ENCODE measurements around the gene FAM169A.
"Not testable (repeated sequence)": the region's sequence is repeated elsewhere in the genome, so short reads cannot be mapped to it uniquely, and the experiment has no call there.

Gene FAM169A

GRCh38 chr5:74801197-74801596, 65.0 kb downstream of the FAM169A start:
- Histone ChIP-seq H3K9me2 (ENCODE audit: low read depth, low read length) (no peaks in the 10 kb centered on the region), H3K4me2 (ENCODE audit: low read length) (no peak overlapping the region), H3K9ac (ENCODE audit: low read length) (no peak overlapping the region), H3K4me3 (ENCODE audit: low read depth, low read length, poor library complexity, severe bottlenecking) (no peak overlapping the region), H3K27me3 (ENCODE audit: insufficient read depth, low read length) (no peaks in the 10 kb centered on the region), H3K79me2 (ENCODE audit: insufficient read depth, low read length) (no peaks in the 10 kb centered on the region), H3K36me3 (ENCODE audit: insufficient read depth, low read length) (no peaks in the 10 kb centered on the region), H3K27ac (ENCODE audit: low read depth, low read length, poor library complexity, severe bottlenecking) (no peak overlapping the region), H3K9me3 (ENCODE audit: low read length) (no peaks in the 10 kb centered on the region), H4K20me1 (ENCODE audit: insufficient read depth, low read length) (no peaks in the 10 kb centered on the region), H2AFZ (ENCODE audit: low read length) (no peak overlapping the region), H3F3A (ENCODE audit: insufficient read depth, low read length) (no peaks in the 10 kb centered on the region), H3K4me1 (ENCODE audit: insufficient read depth, low read length, severe bottlenecking) (no peaks in the 10 kb centered on the region)
- TF ChIP-seq CTCF (IDR thresholded peaks at IDR 0.05; ENCODE audit: low read length) (no peak), EZH2 (IDR thresholded peaks at IDR 0.05; ENCODE audit: borderline replicate concordance, low read length) (no peak)

GRCh38 chr5:74798977-74799911, 66.9 kb downstream of the FAM169A start:
- no peak for TF ChIP-seq EZH2 (IDR thresholded peaks at IDR 0.05; ENCODE audit: borderline replicate concordance, low read length)
- no peak for TF ChIP-seq CTCF (IDR thresholded peaks at IDR 0.05; ENCODE audit: low read length)
- H3K36me3 ChIP-seq (ENCODE audit: insufficient read depth, low read length): no peaks in the 10 kb centered on the region
- no peaks in the 10 kb centered on the region for H3F3A ChIP-seq (ENCODE audit: insufficient read depth, low read length)

GRCh38 chr5:74791669-74792068, 74.5 kb downstream of the FAM169A start:
- not testable (repeated sequence) for H3K36me3 ChIP-seq (ENCODE audit: insufficient read depth, low read length)

More at GRCh38 chr5:74798977-74799911, 66.9 kb downstream of the FAM169A start:
- Histone ChIP-seq H4K20me1 (ENCODE audit: insufficient read depth, low read length) (no peaks in the 10 kb centered on the region), H3K4me1 (ENCODE audit: insufficient read depth, low read length, severe bottlenecking) (no peaks in the 10 kb centered on the region), H3K27ac (ENCODE audit: low read depth, low read length, poor library complexity, severe bottlenecking) (no peak overlapping the region), H3K4me3 (ENCODE audit: low read depth, low read length, poor library complexity, severe bottlenecking) (no peak overlapping the region), H3K79me2 (ENCODE audit: insufficient read depth, low read length) (no peaks in the 10 kb centered on the region), H3K4me2 (ENCODE audit: low read length) (no peak overlapping the region), H2AFZ (ENCODE audit: low read length) (no peak overlapping the region), H3K9ac (ENCODE audit: low read length) (no peak overlapping the region), H3K27me3 (ENCODE audit: insufficient read depth, low read length) (no peaks in the 10 kb centered on the region), H3K9me3 (ENCODE audit: low read length) (no peaks in the 10 kb centered on the region), H3K9me2 (ENCODE audit: low read depth, low read length) (no peaks in the 10 kb centered on the region)

More at GRCh38 chr5:74791669-74792068, 74.5 kb downstream of the FAM169A start:
- H3K9ac ChIP-seq (ENCODE audit: low read length); H3K9me3 ChIP-seq (ENCODE audit: low read length); H4K20me1 ChIP-seq (ENCODE audit: insufficient read depth, low read length); H3K79me2 ChIP-seq (ENCODE audit: insufficient read depth, low read length); H3K9me2 ChIP-seq (ENCODE audit: low read depth, low read length); H3K27me3 ChIP-seq (ENCODE audit: insufficient read depth, low read length); H3K4me2 ChIP-seq (ENCODE audit: low read length); H3F3A ChIP-seq (ENCODE audit: insufficient read depth, low read length); H3K4me1 ChIP-seq (ENCODE audit: insufficient read depth, low read length, severe bottlenecking); H3K4me3 ChIP-seq (ENCODE audit: low read depth, low read length, poor library complexity, severe bottlenecking); H3K27ac ChIP-seq (ENCODE audit: low read depth, low read length, poor library complexity, severe bottlenecking); H2AFZ ChIP-seq (ENCODE audit: low read length): not testable (repeated sequence)

Data from OCI-LY1 (cell line).